Stimulated activated CD8-positive, alpha-beta memory T cell treated with anti-CD3 and anti-CD28 coated beads, Interleukin-15, amount 100 ng/mL, for 24 hours (primary cell): Measurements from ENCODE around the gene PRKX.
A peak's percentile ranks its signal among the peaks of the same experiment; 100 is the strongest.
"Not testable (repeated sequence)": the region's sequence is repeated elsewhere in the genome, so short reads cannot be mapped to it uniquely, and the experiment has no call there.

Source experiments
- DNase-seq: peaks from one replicate; pipeline ENCODE4 v3.0.0-alpha.2; 2020; ENCODE audit warnings: low read depth

Gene PRKX

GRCh38 chrX:3713225-3713936 is at the start of gene PRKX:
Gene PRKX, minus strand, starts transcription at chrX:3713649. Its CDS starts 396 bp downstream, at chrX:3713253.
- DNase-seq = peak; percentile 28

DNA sequence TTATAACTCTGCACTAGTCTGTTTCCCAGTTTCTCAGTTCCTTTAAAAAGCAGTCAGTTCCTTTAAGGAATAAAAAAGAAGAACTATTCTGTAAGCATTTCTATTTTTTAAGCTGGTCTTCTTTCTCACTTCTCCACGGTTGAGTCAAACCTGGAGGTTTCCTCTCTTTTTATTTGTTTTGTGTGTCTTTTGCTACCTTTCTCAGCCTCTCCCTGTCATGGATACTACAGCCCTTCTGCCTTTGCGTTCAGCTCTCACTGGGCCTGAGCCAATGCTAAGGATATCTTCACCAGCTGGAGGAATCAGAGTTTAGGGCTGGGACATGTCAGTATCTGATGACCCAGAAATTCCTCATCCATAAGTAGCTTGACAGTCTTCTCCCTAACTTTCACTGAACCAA is 49.7 kb upstream of the PRKX start:
- DNase-seq = no peak

- DNase-seq = no peak
Measured at GRCh38 chrX:3757510-3758025, 44.1 kb upstream of the PRKX start.

DNA sequence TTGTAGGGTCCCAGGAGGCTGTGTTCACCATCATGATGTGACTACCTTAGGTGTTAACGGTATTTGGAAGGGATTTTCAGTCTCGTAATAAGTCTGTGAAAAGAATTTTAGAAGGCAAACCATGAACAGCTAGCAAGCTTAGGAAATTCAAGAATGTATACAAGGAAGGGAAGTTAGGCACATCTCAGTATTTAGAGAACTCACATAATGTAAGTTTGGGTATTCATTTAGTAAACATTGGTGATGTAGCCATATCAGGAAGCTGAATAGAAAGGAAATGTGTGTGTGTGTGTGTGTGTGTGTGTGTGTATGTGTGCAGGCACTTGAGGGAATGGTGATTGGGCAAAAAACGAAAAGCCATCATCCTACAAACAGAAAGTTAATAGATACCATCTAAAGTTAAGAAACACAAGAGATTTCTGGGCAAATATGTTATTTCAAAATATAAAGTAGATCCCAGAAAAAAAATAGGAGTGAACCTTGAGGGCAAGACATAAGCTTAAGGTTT is 34.7 kb upstream of the PRKX start:
- DNase-seq = no peak

DNA sequence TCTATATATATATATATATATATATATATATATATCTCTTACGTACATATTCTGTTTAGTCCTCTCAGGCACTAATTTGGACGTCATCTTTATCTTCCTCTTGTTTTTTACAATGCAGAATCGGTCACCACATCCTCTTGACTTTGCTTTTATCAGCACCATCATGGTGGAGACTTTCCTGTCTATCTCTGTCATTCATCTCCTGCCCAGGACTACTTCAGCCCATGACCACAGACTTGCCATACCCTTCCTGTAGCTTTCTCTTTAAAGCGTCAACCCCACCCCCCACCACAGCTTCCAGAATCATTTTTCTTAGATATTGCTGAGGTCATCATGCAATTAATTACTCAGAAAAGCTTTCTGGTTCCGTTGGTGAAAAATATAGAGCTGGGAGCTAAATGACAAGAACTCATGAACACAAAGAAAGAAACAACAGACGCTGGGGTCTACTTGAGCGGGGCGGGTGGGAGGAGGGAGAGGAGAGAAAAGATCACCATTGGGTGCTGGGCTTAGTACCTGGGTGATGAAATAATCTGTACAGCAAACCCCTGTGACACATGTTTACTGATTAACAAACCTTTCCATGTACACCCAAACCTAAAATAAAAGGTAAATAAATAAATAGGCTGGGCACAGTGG is 30.5 kb upstream of the PRKX start:
- no peak for DNase-seq

DNA sequence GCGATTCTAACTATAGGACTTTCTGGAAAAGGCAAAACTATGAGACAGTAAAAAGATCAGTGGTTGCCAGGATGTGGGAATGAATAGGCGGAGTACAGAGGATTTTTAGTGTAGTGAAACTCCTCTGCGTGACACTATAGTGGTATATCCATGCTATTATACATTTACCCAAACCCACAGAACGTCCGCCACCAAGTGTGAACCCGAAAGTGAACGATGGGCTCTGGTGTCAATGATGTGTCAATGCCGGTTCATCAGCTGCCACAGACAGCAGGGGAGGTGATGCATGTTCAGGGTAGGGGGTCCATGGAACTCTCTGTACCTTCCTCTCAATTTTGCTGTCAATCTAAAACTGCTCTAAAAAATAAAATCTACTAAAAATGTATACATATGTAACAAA is 27.5 kb upstream of the PRKX start:
- DNase-seq = not testable (repeated sequence)

- DNase-seq = no peak
Measured at GRCh38 chrX:3738509-3738908, 25.1 kb upstream of the PRKX start.

- DNase-seq = not testable (repeated sequence)
Measured at GRCh38 chrX:3736536-3736935, 23.1 kb upstream of the PRKX start.

DNA sequence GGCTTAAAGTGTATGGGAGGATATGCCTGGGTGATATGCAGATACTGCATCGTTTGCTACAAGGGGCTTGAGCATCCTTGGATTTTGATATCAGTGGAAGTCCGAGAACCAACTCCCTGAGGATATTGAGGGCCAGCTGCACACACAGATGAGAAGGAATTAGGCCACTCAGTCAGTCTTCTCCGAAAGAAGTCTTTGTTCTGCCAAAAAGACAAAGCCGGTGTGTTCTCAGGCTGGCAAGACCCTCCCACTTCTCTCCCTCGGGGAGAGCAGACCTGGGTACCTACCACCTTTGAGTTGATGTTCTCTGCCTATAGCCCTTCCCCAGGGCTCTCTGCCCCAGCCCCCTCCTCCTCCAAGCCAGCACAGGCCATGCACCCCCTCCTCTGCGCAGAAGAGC is 22.4 kb upstream of the PRKX start:
- not testable (repeated sequence) for DNase-seq

- not testable (repeated sequence) for DNase-seq
Measured at GRCh38 chrX:3734456-3734855, 21.0 kb upstream of the PRKX start.

- no peak for DNase-seq
Measured at GRCh38 chrX:3733043-3733430, 19.6 kb upstream of the PRKX start.

- not testable (repeated sequence) for DNase-seq
Measured at GRCh38 chrX:3732326-3733042, 19.0 kb upstream of the PRKX start.

DNA sequence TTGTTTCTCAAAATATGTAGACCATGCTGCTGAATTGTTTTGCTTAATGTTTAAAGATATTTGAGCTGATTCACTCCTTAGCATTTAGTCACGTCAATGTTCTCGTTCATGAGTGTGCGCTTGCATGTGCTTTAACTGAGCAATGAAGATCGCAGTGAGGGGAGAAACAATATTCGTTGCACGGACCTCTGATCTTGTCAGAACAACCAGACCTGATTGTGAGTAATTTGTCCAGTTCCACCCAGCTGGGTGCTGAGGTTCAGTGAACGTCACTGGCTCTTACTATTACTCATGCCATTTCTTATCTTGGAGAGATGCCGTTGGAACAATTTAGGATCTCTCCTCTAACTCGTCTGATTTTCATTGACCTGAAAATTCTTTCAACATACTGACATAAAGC is 15.0 kb upstream of the PRKX start:
- DNase-seq = no peak

DNA sequence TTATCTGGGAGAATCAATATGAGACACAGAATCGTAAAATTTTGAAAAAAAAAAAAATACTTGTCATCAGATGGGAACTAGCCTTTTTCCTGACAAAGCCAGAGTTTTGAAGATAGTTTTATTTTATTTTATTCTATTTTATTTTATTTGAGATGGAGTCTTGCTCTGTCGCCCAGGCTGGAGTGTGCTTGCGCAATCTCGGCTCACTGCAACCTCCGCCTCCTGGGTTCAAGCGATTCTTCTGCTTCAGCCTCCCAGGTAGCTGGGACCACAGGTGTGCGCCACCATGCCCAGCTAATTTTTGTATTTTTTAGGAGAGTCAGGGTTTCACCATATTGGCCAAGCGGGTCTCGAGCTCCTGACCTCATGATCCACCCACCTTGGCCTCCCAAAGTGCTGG is 10.0 kb upstream of the PRKX start:
- not testable (repeated sequence) for DNase-seq

DNA sequence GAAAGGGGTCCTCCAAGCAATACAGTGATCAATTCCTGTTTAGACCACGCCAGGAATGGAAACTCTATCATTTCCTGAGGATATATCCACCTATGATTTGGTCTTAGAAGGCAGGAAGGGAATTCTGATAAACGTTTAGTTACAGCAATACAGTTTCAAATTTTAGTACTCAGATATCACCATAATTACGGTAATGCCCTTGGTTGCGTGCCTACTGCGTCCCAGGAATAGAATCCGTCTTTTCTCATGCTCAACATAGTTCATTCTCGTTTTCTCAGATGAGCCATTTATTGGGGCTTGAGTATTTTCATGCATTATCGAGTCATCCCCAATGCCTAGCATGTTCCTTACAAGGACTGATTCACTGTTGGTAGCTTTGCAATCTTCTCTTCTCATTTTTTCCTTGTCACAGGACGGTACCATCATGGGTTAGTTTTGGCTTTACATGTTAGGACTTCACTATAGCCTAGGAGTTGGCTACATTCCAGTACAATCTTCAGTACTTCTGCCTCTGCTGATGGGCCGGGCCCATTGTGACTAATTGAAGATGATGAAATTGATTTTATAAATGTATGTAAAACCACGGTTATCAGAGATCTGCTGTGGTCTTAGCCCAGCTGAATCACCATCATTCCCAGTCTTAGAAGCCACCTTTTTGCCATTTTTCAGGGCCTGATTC is 4.4 kb upstream of the PRKX start:
- no peak for DNase-seq

DNA sequence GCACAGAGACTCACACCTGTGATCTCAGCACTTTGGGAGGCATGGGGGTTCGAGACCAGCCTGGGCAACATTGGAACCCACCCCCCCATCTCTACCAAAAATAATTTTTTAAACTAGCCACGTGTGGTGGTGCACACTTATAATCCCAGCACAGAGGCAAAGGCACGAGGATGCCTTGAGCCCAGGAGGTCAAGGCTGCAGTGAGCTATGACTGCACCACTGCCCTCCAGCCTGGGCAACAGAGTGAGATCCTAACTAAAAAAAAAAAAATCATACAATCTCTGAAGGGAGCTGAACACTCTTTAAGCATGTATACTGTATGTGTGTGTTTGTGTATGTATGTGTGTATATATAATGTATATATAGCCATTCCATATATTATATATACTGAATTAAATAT is 2.5 kb upstream of the PRKX start:
- no peak for DNase-seq

GRCh38 chrX:3714706-3715479 is 1.4 kb upstream of the PRKX start:
- not testable (repeated sequence) for DNase-seq

- DNase-seq = no peak
Measured at GRCh38 chrX:3713937-3714434, 537 bp upstream of the PRKX start.

- no peak for DNase-seq
Measured at GRCh38 chrX:3712870-3713224, 602 bp downstream of the PRKX start.

DNA sequence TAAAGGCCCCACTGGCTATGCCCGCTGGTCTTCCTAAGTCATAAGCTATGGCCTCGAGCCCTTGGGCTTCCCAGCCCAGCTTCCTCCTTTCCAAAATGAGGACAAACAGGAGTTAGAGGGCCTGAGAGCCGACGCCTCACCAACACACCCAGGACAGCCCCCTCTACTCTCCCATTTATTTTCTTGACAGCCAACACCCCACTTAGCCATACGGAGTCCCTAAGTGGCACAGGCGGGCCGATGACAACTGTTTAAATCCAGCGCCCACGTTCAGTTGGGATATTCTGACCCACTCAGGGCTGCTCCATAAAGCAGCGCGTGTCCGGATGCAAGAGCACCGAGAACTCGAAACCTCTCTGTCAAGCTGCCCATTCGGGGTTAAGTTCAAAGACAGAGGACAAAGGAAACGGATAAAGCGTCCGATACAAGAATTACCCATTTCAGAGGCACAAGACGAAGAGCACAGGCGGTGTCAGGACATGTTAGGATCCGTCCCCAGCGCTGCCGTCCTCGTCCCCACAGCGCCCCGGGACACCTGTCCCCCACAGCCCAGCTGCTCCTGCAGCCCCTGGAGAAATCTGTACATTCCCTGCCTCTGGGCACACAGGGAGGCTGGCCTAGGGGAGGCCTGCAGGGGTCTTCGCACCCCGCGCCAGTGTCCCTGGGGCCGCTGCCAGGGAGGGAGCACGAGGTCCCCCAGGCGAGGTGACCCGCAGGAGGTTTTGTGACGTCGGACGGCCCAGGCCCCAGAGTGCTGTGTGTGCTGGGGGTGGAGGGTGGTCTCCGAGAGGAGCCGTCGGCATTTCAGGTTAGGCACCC is 1.2 kb downstream of the PRKX start:
- no peak for DNase-seq
